OCI-LY1 (cell line): ENCODE results near the gene MAGI2.

ENCODE experiments used
- H2AFZ ChIP-seq: fragments of 200-600 bp; sonication (generic), shearing (Covaris generic); 2 replicates; pipeline ENCODE4 v1.6.0; 2014; ENCODE audit warnings: antibody characterized with exemption, mild to moderate bottlenecking, low read length
- H3F3A ChIP-seq: fragments of 200-600 bp; sonication (generic), shearing (Covaris generic); 2 replicates; pipeline ENCODE4 v1.6.0; 2014; ENCODE audit warnings: mild to moderate bottlenecking, antibody characterized with exemption, low read length, moderate library complexity; ENCODE audit not compliant: insufficient read depth
- H3K27ac ChIP-seq: fragments of 200-600 bp; sonication (generic); 2 replicates; pipeline ENCODE4 v1.5.1; 2014; ENCODE audit warnings: low read length, mixed run types, mild to moderate bottlenecking, low read depth; ENCODE audit not compliant: poor library complexity, severe bottlenecking
- H3K27me3 ChIP-seq: fragments of 200-600 bp; sonication (generic); 2 replicates; pipeline ENCODE4 v1.6.0; 2014; ENCODE audit warnings: antibody characterized with exemption, mild to moderate bottlenecking, low read length, moderate library complexity; ENCODE audit not compliant: insufficient read depth
- H3K36me3 ChIP-seq: fragments of 200-600 bp; sonication (generic); 2 replicates; pipeline ENCODE4 v1.6.1; 2014; ENCODE audit warnings: mild to moderate bottlenecking, antibody characterized with exemption, low read length, moderate library complexity, mixed read lengths; ENCODE audit not compliant: insufficient read depth
- H3K4me1 ChIP-seq: fragments of 200-600 bp; sonication (generic); 2 replicates; pipeline ENCODE4 v1.5.1; 2014; ENCODE audit warnings: mild to moderate bottlenecking, low read length, moderate library complexity; ENCODE audit not compliant: insufficient read depth, severe bottlenecking
- H3K4me2 ChIP-seq: fragments of 200-600 bp; sonication (generic), shearing (Covaris generic); 2 replicates; pipeline ENCODE4 v1.6.1; 2014; ENCODE audit warnings: low read length
- H3K4me3 ChIP-seq: fragments of 200-600 bp; sonication (generic); 2 replicates; pipeline ENCODE4 v1.5.1; 2014; ENCODE audit warnings: low read length, low read depth, mild to moderate bottlenecking, mixed read lengths; ENCODE audit not compliant: poor library complexity, severe bottlenecking
- H3K79me2 ChIP-seq: fragments of 200-600 bp; shearing (Covaris generic); 2 replicates; pipeline ENCODE4 v1.6.1; 2016; ENCODE audit warnings: mixed run types, low read length, mixed read lengths; ENCODE audit not compliant: insufficient read depth
- H3K9ac ChIP-seq: fragments of 200-600 bp; sonication (generic), shearing (Covaris generic); 2 replicates; pipeline ENCODE4 v1.6.1; 2014; ENCODE audit warnings: mild to moderate bottlenecking, low read length, mixed read lengths
- H3K9me2 ChIP-seq: fragments of 200-600 bp; sonication (generic), shearing (Covaris generic); 2 replicates; pipeline ENCODE4 v1.6.1; 2014; ENCODE audit warnings: low read depth, mild to moderate bottlenecking, low read length, mixed read lengths
- H3K9me3 ChIP-seq: fragments of 200-600 bp; shearing (Covaris generic); 2 replicates; pipeline ENCODE4 v1.6.1; 2014; ENCODE audit warnings: low read length, mixed read lengths
- H4K20me1 ChIP-seq: fragments of 200-600 bp; sonication (generic), shearing (Covaris generic); 2 replicates; pipeline ENCODE4 v1.6.0; 2016; ENCODE audit warnings: mild to moderate bottlenecking, low read length; ENCODE audit not compliant: insufficient read depth
- EZH2 ChIP-seq: fragments of 200-600 bp; sonication (generic), shearing (Covaris generic); IDR thresholded peaks from 2 replicates; pipeline ENCODE4 v1.8.0; 2017; ENCODE audit warnings: borderline replicate concordance, mixed run types, mild to moderate bottlenecking, antibody characterized with exemption, low read length, moderate library complexity, mixed read lengths
- TF ChIP-seq, protein P1 (sequence below): fragments of 200-600 bp; sonication (generic), shearing (Covaris generic); IDR thresholded peaks from 2 replicates; pipeline ENCODE4 v1.5.1; 2017; ENCODE audit warnings: mild to moderate bottlenecking, antibody characterized with exemption, low read length, moderate library complexity, mixed read lengths

MAGI2 gene

GRCh38 chr7:79471283-79471682 lies 17.8 kb upstream of the MAGI2 start:
- no peaks in the 10 kb centered on the region for H3K36me3 ChIP-seq

DNA sequence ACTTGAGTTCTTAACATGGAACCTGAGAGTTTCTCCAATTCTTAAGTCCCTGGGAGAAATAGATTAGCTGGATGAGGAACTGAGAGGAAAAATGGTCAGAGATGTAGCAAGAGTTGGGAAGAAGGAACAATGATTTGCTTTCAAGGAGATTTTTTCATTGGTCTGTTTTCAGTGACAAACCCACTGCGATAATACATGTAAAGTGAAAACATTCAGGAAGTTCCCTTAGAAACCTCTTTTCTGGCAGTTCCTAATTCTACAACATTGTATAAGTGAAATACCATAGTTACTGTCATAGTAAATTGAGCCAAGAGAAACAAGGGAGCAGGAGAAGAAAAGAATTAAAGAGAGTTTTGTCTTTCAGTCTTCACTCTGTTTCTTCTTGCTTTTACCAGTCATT lies 12.1 kb upstream of the MAGI2 start:
- Histone ChIP-seq H3K9me3 (no peaks in the 10 kb centered on the region), H3K9me2 (no peaks in the 10 kb centered on the region), H3K9ac (no peak overlapping the region), H3K4me1 (no peaks in the 10 kb centered on the region), H4K20me1 (no peaks in the 10 kb centered on the region), H3K27ac (no peak overlapping the region), H3F3A (no peaks in the 10 kb centered on the region), H3K79me2 (no peaks in the 10 kb centered on the region), H3K36me3 (no peaks in the 10 kb centered on the region), H3K4me2 (no peak overlapping the region), H3K4me3 (no peak overlapping the region), H2AFZ (no peak overlapping the region), H3K27me3 (no peaks in the 10 kb centered on the region)
- TF ChIP-seq EZH2 = no peak
- TF ChIP-seq, protein P1, sequence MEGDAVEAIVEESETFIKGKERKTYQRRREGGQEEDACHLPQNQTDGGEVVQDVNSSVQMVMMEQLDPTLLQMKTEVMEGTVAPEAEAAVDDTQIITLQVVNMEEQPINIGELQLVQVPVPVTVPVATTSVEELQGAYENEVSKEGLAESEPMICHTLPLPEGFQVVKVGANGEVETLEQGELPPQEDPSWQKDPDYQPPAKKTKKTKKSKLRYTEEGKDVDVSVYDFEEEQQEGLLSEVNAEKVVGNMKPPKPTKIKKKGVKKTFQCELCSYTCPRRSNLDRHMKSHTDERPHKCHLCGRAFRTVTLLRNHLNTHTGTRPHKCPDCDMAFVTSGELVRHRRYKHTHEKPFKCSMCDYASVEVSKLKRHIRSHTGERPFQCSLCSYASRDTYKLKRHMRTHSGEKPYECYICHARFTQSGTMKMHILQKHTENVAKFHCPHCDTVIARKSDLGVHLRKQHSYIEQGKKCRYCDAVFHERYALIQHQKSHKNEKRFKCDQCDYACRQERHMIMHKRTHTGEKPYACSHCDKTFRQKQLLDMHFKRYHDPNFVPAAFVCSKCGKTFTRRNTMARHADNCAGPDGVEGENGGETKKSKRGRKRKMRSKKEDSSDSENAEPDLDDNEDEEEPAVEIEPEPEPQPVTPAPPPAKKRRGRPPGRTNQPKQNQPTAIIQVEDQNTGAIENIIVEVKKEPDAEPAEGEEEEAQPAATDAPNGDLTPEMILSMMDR = no peak

More at GRCh38 chr7:79471283-79471682, 17.8 kb upstream of the MAGI2 start:
- Histone ChIP-seq H3K4me1 (no peaks in the 10 kb centered on the region), H2AFZ (no peak overlapping the region), H3K9ac (no peak overlapping the region), H3K4me3 (no peak overlapping the region), H3K27ac (no peak overlapping the region), H3K27me3 (no peaks in the 10 kb centered on the region), H4K20me1 (no peaks in the 10 kb centered on the region), H3K9me3 (no peaks in the 10 kb centered on the region), H3K9me2 (no peaks in the 10 kb centered on the region), H3F3A (no peaks in the 10 kb centered on the region), H3K79me2 (no peaks in the 10 kb centered on the region), H3K4me2 (no peak overlapping the region)
- TF ChIP-seq EZH2 = no peak
- TF ChIP-seq, protein P1 = no peak

- Histone ChIP-seq H3K9me2 (no peaks in the 10 kb centered on the region), H3K4me2 (no peak overlapping the region), H3F3A (no peaks in the 10 kb centered on the region), H4K20me1 (no peaks in the 10 kb centered on the region), H3K9ac (no peak overlapping the region), H3K9me3 (no peaks in the 10 kb centered on the region), H2AFZ (no peak overlapping the region), H3K36me3 (no peaks in the 10 kb centered on the region), H3K4me3 (no peak overlapping the region), H3K4me1 (no peaks in the 10 kb centered on the region), H3K27ac (no peak overlapping the region), H3K27me3 (no peaks in the 10 kb centered on the region), H3K79me2 (no peaks in the 10 kb centered on the region)
- TF ChIP-seq EZH2 = no peak
- TF ChIP-seq, protein P1 = no peak
Observed at GRCh38 chr7:79464051-79464450, 10.6 kb upstream of the MAGI2 start.
